Measurements from ENCODE around the gene MID1IP1. TPM values are rescaled to one million over a fixed set of nuclear protein-coding genes. Genes with fewer than 3 reads are reported as not detected.

Gene MID1IP1
- total RNA-seq, 2 experiments from 2014 or later = 80.4 to 92.7 TPM

GRCh38 chrX:38820751-38821150, 19.5 kb downstream of the MID1IP1 start:
- TF ChIP-seq, protein P1, sequence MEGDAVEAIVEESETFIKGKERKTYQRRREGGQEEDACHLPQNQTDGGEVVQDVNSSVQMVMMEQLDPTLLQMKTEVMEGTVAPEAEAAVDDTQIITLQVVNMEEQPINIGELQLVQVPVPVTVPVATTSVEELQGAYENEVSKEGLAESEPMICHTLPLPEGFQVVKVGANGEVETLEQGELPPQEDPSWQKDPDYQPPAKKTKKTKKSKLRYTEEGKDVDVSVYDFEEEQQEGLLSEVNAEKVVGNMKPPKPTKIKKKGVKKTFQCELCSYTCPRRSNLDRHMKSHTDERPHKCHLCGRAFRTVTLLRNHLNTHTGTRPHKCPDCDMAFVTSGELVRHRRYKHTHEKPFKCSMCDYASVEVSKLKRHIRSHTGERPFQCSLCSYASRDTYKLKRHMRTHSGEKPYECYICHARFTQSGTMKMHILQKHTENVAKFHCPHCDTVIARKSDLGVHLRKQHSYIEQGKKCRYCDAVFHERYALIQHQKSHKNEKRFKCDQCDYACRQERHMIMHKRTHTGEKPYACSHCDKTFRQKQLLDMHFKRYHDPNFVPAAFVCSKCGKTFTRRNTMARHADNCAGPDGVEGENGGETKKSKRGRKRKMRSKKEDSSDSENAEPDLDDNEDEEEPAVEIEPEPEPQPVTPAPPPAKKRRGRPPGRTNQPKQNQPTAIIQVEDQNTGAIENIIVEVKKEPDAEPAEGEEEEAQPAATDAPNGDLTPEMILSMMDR (conservative IDR thresholded peaks at IDR 0.05; ENCODE audit: low read length) = no peak
- no peak for TF ChIP-seq EZH2phosphoT487 (IDR thresholded peaks at IDR 0.05; ENCODE audit: borderline replicate concordance, low read depth, low read length)
- no peak overlapping the region for H3K4me3 ChIP-seq (ENCODE audit: low read depth, low read length, poor library complexity, severe bottlenecking)
- intact Hi-C loops (cut with micrococcal nuclease; ENCODE audit: unreplicated experiment) = no loop called here
- H4K20me1 ChIP-seq (ENCODE audit: insufficient read depth, low read length) = no peaks in the 10 kb centered on the region
- no peaks in the 10 kb centered on the region for H3K79me2 ChIP-seq (ENCODE audit: insufficient read depth, low read depth, low read length)
- no peak for DNase-seq (ENCODE audit: low spot score)
- H3K9me3 ChIP-seq (ENCODE audit: low read length) = no peaks in the 10 kb centered on the region
- H3K36me3 ChIP-seq (ENCODE audit: insufficient read depth, low read length) = no peaks in the 10 kb centered on the region
- no peak overlapping the region for H3K4me2 ChIP-seq (ENCODE audit: low read length)
- peaks cover 19% of the 10 kb centered on the region for H3K4me1 ChIP-seq (ENCODE audit: insufficient read depth, low read length, poor library complexity, severe bottlenecking)
- H3K9me2 ChIP-seq (ENCODE audit: insufficient read depth, low read length) = no peaks in the 10 kb centered on the region
- no peak overlapping the region for H2AFZ ChIP-seq (ENCODE audit: low read length)
- CTCF ChIA-PET (ENCODE audit: unreplicated experiment) = no interaction called here
- BruUV-seq (replicated peaks) = no TSS peak
- H3K27ac ChIP-seq (ENCODE audit: low read depth, low read length, poor library complexity, severe bottlenecking) = no peak overlapping the region
- POLR2A ChIA-PET = interaction anchor here (0.6 kb wide), 2 partner anchors 14 to 20 kb away, joined by 4 read pairs; no protein-coding TSS in a partner anchor

DNA sequence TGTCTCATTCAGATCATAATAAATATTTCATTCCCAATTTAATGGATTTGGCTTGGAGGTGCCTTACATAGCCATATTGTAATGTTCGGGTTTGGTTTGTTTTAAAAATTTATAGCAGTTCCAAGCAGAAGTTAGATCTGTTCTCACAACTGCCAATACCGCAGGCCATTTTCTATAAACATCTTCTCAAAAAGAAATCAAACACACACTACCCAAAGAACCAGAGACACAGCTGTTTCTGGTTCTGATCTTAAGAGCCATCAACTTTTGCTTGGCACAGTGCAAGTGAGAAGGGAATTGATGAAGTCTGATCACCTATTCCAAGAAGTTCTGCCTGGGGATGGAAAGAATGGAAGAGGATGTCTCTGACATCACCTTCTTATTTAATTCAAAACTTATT, 22.9 kb downstream of the MID1IP1 start:
- intact Hi-C loops (cut with micrococcal nuclease; ENCODE audit: unreplicated experiment) = no loop called here
- TF ChIP-seq, protein P1 (conservative IDR thresholded peaks at IDR 0.05; ENCODE audit: low read length) = no peak
- no peak for TF ChIP-seq EZH2phosphoT487 (IDR thresholded peaks at IDR 0.05; ENCODE audit: borderline replicate concordance, low read depth, low read length)
- H3K4me3 ChIP-seq (ENCODE audit: low read depth, low read length, poor library complexity, severe bottlenecking) = no peak overlapping the region
- H3K36me3 ChIP-seq (ENCODE audit: insufficient read depth, low read length) = no peaks in the 10 kb centered on the region
- H3K4me1 ChIP-seq (ENCODE audit: insufficient read depth, low read length, poor library complexity, severe bottlenecking) = no peaks in the 10 kb centered on the region
- no peaks in the 10 kb centered on the region for H3K79me2 ChIP-seq (ENCODE audit: insufficient read depth, low read depth, low read length)
- H3K4me2 ChIP-seq (ENCODE audit: low read length) = no peak overlapping the region
- H3K9me2 ChIP-seq (ENCODE audit: insufficient read depth, low read length) = no peaks in the 10 kb centered on the region
- H4K20me1 ChIP-seq (ENCODE audit: insufficient read depth, low read length) = no peaks in the 10 kb centered on the region
- POLR2A ChIA-PET = no interaction called here
- H3K9me3 ChIP-seq (ENCODE audit: low read length) = no peaks in the 10 kb centered on the region
- DNase-seq (ENCODE audit: low spot score) = no peak
- CTCF ChIA-PET (ENCODE audit: unreplicated experiment) = no interaction called here
- H2AFZ ChIP-seq (ENCODE audit: low read length) = no peak overlapping the region
- H3K27ac ChIP-seq (ENCODE audit: low read depth, low read length, poor library complexity, severe bottlenecking) = no peak overlapping the region
- no TSS peak for BruUV-seq (replicated peaks)

- H3K9me3 ChIP-seq (ENCODE audit: low read length) = no peaks in the 10 kb centered on the region
- ChIA-PET POLR2A (no interaction called here), CTCF (ENCODE audit: unreplicated experiment) (no interaction called here)
- no peak overlapping the region for H3K27ac ChIP-seq (ENCODE audit: low read depth, low read length, poor library complexity, severe bottlenecking)
- DNase-seq (ENCODE audit: low spot score) = no peak
- no peak overlapping the region for H3K4me2 ChIP-seq (ENCODE audit: low read length)
- TF ChIP-seq EZH2phosphoT487 (IDR thresholded peaks at IDR 0.05; ENCODE audit: borderline replicate concordance, low read depth, low read length) = no peak
- TF ChIP-seq, protein P1 (conservative IDR thresholded peaks at IDR 0.05; ENCODE audit: low read length) = no peak
- H3K4me1 ChIP-seq (ENCODE audit: insufficient read depth, low read length, poor library complexity, severe bottlenecking) = no peaks in the 10 kb centered on the region
- BruUV-seq (replicated peaks) = no TSS peak
- H3K36me3 ChIP-seq (ENCODE audit: insufficient read depth, low read length) = no peaks in the 10 kb centered on the region
- H3K4me3 ChIP-seq (ENCODE audit: low read depth, low read length, poor library complexity, severe bottlenecking) = no peak overlapping the region
- H2AFZ ChIP-seq (ENCODE audit: low read length) = no peak overlapping the region
- H3K79me2 ChIP-seq (ENCODE audit: insufficient read depth, low read depth, low read length) = no peaks in the 10 kb centered on the region
- intact Hi-C loops (cut with micrococcal nuclease; ENCODE audit: unreplicated experiment) = no loop called here
- H4K20me1 ChIP-seq (ENCODE audit: insufficient read depth, low read length) = no peaks in the 10 kb centered on the region
- H3K9me2 ChIP-seq (ENCODE audit: insufficient read depth, low read length) = no peaks in the 10 kb centered on the region
Observed at GRCh38 chrX:38831949-38832348, 30.7 kb downstream of the MID1IP1 start.

Measured in OCI-LY7 (cell line).